NCI-H748 (cell line): ENCODE results near the gene GRM7.

Experiments
- DNase-seq: peaks from one replicate; lab custom pipeline; 2025; ENCODE audit not compliant: unreplicated experiment; lab: John Stamatoyannopoulos, UW

GRM7 gene

DNA sequence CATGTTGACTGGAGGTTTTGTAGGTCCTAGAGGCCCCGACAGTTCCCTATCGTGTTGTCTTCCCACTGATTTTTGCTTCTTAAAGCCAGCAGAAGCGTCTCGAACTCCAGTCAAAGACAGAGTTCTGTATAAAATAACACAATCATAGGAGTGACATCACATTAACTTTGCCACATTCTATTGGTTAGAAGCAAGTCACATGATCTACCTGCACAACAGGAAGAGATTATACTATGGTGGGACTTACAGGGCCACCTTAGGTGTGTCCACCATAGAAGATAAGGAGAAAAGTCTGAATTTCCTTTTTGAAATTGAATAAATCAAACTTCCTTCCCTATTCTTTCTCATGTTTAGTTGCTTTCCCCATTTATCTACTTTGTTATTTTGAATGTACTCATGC, 365.5 kb downstream of the GRM7 start:
- DNase-seq = no peak

GRCh38 chr3:7238565-7239295, 377.8 kb downstream of the GRM7 start:
- no peak for DNase-seq

DNA sequence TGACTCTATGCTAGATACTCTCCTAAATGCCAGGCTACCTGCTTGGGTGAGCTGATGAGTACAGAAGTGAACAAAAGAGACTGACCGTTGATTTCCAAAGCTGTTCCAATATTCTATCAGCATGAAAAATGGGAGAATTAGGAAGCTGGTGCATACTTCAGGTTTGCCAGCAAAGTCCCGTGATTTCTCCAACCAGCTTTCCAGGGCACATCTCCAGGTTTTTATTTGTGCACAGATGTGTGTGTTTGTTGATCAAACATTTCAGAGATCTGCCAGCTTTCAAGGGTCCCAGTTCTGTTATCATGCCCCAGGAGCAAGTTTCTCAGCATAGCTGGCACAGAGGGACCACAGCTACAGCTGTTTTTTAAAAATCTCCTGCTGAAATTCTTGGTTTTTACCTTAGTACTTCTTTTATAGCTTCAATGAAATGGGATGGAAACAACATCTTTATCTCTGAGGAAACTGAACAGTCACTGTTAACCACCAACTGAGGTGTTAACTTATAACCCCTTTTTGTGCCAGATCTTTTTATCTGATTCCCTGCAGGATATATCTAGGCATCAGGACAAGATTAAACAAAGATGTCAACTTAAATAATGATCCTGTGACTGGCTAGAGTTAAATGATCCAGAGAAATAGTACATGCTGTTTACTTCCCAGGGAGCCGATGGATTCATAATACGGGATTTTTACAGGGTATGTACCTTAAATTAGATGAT, 380.8 kb downstream of the GRM7 start:
- no peak for DNase-seq

DNA sequence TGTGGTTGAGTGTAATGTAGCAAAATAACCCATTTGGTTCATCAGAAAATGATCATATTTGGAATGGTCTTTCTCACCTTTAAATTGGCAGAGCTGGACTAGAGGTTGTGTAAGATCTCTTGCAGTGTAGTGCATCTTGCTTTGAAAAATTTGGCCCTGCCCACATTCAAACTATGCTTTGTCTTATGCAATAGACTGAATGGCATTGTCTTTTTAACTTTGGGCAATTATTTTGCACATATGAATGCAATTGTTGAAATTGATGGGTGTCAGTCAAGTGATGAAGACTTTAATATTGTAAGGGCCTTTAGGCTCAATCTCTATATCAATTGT, 381.4 kb downstream of the GRM7 start:
- no peak for DNase-seq

- DNase-seq = no peak
Observed at GRCh38 chr3:7249493-7250076, 388.7 kb downstream of the GRM7 start.

DNA sequence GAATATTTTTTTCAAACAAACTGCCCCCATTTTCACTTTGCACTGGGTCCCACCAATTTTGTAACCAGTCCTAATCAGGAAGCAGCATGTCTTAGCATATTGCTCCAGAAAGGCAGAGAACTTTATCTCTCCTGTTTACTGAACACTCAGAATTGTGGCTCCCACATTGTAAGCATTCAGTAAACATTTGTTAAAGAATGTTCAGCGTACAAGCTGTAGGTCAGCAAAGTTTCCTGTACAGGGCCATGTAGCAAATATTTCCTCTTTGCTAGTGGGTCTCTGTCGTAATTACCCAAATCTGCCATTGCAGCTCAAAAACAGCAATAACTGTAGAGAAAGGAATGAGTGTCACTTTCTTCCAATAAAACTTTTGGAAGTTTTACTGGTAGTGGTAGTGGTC, 393.3 kb downstream of the GRM7 start:
- no peak for DNase-seq

DNA sequence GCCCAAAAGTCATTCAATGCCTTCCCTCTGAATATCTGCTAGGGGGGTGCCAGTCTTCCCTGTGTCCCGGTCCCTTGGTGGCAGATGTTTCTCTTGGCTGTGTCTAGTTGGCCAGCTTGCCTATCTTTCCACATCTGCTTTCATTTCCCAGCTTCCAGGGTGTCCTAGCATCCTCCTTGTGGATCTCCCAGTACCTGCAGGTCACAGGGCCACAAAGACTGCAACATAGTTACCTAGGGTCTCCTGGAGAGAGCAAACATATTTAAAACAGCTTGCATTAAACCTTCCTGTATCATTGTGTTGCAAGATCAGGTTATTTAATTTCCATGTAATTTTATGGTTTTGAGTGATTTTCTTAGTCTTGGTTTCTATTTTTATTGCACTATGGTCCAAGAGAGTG, 400.1 kb downstream of the GRM7 start:
- DNase-seq = no peak

DNA sequence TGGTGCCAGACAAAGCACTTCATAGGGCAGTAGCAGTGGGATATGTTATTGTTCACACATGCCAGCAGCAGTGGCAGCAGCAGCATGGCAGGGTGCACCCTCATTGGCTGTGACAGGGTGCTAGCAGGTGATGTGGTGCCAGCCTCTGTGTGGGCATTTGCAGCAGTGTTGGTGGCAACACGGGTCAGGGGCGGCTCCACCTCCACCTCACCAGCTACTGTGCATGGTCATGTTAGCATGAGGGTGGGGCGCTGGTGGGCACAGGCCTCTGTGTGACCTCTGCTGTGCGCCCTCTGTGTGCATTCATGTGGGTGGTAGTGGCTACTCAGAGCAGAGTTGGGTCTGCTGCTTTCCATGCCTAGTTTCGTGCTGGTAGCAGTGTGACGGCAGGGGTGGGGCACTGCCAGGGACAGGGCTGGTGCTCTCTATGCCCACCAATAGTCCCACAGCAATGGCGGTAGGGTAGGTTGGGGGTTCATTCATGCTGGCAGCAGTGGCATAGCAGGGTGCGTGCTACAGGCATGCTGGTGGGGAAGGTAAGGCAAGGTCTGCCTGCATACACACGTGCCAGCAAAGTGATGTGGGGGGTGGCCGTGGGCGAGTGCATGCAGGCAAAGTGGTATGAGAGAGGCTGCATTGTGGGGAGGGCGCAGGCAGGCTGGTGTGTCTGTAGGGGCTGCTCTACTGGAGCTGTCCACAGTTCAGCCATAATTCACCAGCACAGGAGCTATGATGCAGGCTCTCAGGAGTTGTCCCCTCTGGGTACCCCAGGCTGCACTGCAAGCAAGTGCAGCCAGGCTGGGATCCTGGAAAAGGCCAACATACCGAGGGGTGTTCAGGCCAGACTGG, 402.7 kb downstream of the GRM7 start:
- no peak for DNase-seq

DNA sequence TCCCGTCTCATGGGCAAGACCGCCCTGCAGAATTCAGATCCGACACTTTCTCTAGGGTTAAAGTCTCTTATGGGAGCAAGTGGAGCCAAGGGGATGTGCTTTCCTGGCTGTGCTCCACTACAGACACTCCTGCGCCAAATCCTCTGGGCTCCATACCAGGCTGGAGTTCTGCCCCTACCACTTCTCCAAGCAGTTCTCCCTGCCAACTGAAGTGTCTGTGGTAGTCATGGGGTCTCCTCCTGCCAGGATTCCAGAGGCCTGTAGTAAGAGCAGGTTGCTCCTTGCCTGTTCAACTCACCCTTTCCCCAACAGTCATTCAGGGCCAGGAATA, 403.2 kb downstream of the GRM7 start:
- no peak for DNase-seq

GRCh38 chr3:7265736-7266135, 404.8 kb downstream of the GRM7 start:
- no peak for DNase-seq

- DNase-seq = no peak
Observed at GRCh38 chr3:7266551-7266950, 405.6 kb downstream of the GRM7 start.

DNA sequence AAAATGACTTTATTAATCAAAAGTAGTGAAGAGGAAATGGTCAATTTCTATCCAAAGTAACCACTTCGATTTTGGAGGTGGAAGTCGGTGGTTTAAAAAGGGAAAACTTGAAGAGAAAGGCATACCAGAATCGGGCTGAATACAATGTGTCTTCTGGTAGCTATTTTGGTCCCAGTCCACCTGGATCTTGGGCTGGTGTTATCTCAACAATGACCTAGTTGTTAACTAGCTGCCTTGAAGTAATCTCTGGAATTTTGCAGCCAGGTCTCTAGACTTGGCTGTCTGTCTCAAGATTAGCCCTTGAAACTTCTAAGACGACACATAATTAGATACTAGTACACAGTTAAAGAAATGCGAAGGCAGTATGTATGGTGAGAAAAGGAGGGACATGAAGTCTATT, 409.8 kb downstream of the GRM7 start:
- no peak for DNase-seq

DNA sequence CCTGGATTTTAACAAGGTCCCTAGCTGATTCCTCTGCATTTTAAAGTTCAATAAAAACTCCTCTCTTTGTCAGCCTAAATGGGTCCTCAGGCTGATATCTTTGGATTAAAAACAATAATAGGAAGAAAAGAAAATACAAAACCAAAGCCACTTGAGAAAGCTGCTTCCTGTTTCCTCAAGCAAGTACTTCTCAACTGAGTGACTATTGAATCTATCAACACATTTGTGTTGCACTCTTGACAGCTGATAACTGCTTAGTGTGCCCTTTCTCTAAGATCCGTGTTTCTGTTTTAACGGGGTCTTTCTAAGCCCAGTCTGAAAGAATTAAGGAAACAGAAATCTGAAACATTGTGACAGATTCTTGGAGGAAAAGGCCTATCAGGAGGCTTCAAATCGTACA, 410.7 kb downstream of the GRM7 start:
- no peak for DNase-seq

- no peak for DNase-seq
Observed at GRCh38 chr3:7272203-7272602, 411.3 kb downstream of the GRM7 start.

- DNase-seq = no peak
Observed at GRCh38 chr3:7275396-7275795, 414.5 kb downstream of the GRM7 start.

DNA sequence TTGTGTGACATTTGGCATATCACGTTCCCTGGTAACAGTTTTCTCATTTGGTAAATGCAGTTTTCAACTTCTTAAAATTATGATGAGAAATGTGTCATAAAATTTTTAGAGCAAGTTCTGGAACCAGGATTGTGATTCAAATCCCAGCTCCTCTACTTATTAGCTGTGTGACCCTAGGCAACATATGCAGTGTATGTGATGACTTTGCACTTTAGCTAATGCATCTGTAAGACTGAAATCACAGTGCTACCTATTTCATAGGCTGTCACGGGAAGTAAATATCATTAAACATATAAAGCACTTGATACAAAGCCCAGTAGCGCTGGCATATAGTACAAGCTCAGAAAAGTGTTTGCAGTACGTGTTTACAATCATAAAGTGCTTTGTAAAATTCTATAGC, 419.4 kb downstream of the GRM7 start:
- DNase-seq = peak; percentile 70

- DNase-seq = no peak
Observed at GRCh38 chr3:7282988-7283387, 422.1 kb downstream of the GRM7 start.

GRCh38 chr3:7285505-7285904, 424.6 kb downstream of the GRM7 start:
- peak; percentile 8 for DNase-seq

DNA sequence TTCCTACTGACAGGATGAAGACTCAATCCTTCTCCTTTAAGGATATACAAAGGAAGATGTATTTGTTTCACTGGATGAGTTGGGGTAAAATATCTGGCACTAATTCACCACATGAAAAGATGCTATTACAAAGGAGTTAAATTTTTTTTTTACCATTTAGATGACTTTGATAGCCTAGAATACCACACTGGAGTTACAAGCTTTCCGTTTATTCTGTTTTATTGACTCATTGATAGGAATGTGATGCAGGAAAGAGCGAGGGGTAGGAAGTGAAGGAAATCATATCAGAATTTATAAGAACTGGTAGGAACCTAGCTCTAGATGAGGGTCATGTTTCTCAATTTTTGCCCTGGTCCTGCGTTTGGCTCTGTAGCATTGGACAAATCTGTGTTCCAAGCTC, 427.2 kb downstream of the GRM7 start:
- no peak for DNase-seq

DNA sequence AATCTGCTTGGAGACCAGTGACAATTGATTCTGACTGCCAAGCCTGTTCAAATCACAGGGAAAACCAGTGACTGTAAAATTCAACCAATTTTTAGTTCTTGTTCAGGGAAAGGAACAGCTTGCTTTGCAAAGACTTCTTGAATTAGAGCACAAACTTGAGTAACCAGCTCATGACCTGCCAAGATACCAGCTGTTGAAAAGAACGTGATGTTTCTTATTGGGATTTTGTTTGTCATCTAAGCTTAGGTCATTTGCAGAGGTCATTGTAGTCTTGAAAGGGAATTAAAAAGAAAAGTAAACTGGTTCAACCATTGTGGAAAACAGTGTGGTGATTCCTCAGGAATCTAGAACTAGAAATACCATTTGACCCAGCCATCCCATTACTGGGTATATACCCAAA, 428.2 kb downstream of the GRM7 start:
- no peak for DNase-seq

- DNase-seq = no peak
Observed at GRCh38 chr3:7290077-7290825, 429.3 kb downstream of the GRM7 start.
